ENCODE measurements around the gene SHISAL1. TPM values are rescaled to one million over a fixed set of nuclear protein-coding genes. Genes with fewer than 3 reads are reported as not detected.

Gene SHISAL1
- total RNA-seq, 1 donor from 2014 or later = 6.5 TPM

DNA sequence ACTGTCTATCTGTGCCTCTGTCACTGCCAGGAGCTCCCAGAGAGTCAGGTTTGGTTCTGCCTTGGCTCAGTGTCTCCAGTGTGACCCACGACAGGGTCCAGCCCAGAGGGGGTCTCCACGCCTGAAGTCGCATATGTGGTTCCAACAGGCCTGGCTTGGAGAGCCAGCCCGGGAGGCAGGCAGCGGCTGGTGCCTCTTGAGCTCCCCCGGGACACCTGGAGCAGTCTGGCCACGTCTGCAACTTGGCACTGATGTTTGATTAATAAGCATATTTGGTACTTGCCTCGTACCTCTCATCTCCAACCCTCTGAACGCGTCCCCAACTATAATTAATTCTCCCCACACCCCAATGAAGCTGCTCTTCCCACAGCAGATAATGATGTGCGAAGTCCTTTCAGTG lies 31.7 kb upstream of the SHISAL1 start:
- peaks cover 6% of the 10 kb centered on the region for H3K36me3 Mint-ChIP-seq (ENCODE audit: low read depth, unreplicated experiment)
- TF ChIP-seq, protein P1, sequence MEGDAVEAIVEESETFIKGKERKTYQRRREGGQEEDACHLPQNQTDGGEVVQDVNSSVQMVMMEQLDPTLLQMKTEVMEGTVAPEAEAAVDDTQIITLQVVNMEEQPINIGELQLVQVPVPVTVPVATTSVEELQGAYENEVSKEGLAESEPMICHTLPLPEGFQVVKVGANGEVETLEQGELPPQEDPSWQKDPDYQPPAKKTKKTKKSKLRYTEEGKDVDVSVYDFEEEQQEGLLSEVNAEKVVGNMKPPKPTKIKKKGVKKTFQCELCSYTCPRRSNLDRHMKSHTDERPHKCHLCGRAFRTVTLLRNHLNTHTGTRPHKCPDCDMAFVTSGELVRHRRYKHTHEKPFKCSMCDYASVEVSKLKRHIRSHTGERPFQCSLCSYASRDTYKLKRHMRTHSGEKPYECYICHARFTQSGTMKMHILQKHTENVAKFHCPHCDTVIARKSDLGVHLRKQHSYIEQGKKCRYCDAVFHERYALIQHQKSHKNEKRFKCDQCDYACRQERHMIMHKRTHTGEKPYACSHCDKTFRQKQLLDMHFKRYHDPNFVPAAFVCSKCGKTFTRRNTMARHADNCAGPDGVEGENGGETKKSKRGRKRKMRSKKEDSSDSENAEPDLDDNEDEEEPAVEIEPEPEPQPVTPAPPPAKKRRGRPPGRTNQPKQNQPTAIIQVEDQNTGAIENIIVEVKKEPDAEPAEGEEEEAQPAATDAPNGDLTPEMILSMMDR (IDR thresholded peaks at IDR 0.05; ENCODE audit: unreplicated experiment) = no peak
- H3K4me3 Mint-ChIP-seq (ENCODE audit: unreplicated experiment) = no peak overlapping the region
- H3K4me1 Mint-ChIP-seq (ENCODE audit: unreplicated experiment) = no peaks in the 10 kb centered on the region
- DNase-seq (ENCODE audit: low spot score) = no peak
- peaks cover 4% of the 10 kb centered on the region for H3K27me3 Mint-ChIP-seq (ENCODE audit: unreplicated experiment)
- H3K27ac Mint-ChIP-seq (ENCODE audit: unreplicated experiment) = no peak overlapping the region
- H3K9me3 Mint-ChIP-seq (ENCODE audit: unreplicated experiment) = no peaks in the 10 kb centered on the region

DNA sequence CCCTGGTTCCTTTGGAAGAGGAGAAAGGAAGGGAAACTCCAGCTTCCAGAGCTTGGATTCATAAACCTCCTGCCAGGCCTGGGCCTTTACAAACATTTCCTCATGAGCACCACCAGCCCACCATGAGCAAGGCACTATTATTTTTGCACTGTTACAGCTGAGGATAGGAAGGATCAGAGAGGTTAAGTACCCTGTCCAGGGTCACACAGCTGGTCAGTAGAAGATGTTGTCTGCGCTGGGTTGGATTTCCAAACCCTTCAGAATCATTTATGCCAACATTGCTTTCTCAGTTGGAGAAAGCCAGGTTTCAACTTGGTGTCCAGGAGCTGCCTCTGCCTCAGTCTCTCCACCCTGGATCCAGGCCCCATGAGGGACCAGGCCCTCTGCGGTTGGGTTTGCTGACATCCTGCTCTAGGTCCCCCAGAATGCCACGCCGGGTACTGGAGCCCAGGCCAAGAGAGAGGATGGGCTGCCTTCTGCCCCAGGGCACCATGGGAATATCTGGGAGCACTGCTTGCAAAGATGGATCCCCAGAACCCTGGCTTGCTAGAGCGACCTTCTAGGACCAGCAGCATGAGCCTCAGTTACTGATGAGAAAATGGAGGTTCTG lies 29.7 kb upstream of the SHISAL1 start:
- H3K27ac Mint-ChIP-seq (ENCODE audit: unreplicated experiment) = no peak overlapping the region
- peaks cover 4% of the 10 kb centered on the region for H3K27me3 Mint-ChIP-seq (ENCODE audit: unreplicated experiment)
- H3K36me3 Mint-ChIP-seq (ENCODE audit: low read depth, unreplicated experiment) = peaks cover 6% of the 10 kb centered on the region
- TF ChIP-seq, protein P1 (IDR thresholded peaks at IDR 0.05; ENCODE audit: unreplicated experiment) = no peak
- H3K4me3 Mint-ChIP-seq (ENCODE audit: unreplicated experiment) = no peak overlapping the region
- H3K4me1 Mint-ChIP-seq (ENCODE audit: unreplicated experiment) = no peaks in the 10 kb centered on the region
- no peaks in the 10 kb centered on the region for H3K9me3 Mint-ChIP-seq (ENCODE audit: unreplicated experiment)
- DNase-seq (ENCODE audit: low spot score) = no peak

DNA sequence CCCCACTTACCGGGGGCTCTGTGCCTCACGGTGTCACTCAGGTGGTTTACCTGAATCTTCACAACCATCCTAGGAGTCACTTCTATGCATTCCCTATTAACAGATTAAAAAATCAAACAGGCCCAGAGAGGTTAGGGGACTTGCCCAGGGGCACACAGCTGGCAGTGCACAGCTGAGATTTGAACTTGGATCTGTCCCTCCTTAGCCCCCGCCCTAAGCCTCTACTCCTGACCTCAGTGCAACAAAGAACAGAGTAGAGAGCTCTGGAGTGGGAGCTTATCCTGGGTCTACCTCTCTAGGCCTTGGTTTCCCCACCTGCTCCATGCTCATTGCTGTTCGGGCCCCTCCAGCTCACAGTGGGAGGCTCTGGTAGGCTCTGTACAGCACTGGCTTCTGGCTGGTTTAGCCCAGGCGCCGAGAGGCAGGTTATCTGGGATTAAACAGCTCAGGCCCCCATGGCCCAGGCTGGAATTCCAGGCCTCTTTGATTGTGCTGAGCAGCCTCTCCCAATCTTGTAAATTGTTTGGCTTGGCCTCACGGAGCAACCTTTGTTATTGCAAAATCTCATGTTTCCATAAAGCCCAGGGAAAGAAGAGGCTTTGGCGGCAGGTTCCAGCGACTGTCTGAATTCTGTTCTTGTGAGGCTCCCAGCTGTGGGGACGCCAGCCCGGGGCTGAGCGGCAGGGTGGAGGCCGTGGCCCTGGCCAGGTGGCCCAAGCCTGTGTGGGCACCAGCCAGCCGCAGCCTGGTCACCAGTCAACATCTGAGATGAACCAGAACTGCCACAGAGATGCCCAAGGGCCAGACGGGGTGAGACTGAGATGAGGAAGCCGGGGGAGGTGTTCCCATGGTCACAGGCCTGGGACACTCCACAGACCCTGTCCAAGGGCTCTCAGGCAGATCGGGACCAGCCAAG lies 28.9 kb upstream of the SHISAL1 start:
- H3K4me3 Mint-ChIP-seq (ENCODE audit: unreplicated experiment) = no peak overlapping the region
- H3K27me3 Mint-ChIP-seq (ENCODE audit: unreplicated experiment) = peaks cover 4% of the 10 kb centered on the region
- TF ChIP-seq, protein P1 (IDR thresholded peaks at IDR 0.05; ENCODE audit: unreplicated experiment) = no peak
- no peaks in the 10 kb centered on the region for H3K9me3 Mint-ChIP-seq (ENCODE audit: unreplicated experiment)
- peaks cover 6% of the 10 kb centered on the region for H3K36me3 Mint-ChIP-seq (ENCODE audit: low read depth, unreplicated experiment)
- DNase-seq (ENCODE audit: low spot score) = no peak
- H3K27ac Mint-ChIP-seq (ENCODE audit: unreplicated experiment) = no peak overlapping the region
- no peaks in the 10 kb centered on the region for H3K4me1 Mint-ChIP-seq (ENCODE audit: unreplicated experiment)

DNA sequence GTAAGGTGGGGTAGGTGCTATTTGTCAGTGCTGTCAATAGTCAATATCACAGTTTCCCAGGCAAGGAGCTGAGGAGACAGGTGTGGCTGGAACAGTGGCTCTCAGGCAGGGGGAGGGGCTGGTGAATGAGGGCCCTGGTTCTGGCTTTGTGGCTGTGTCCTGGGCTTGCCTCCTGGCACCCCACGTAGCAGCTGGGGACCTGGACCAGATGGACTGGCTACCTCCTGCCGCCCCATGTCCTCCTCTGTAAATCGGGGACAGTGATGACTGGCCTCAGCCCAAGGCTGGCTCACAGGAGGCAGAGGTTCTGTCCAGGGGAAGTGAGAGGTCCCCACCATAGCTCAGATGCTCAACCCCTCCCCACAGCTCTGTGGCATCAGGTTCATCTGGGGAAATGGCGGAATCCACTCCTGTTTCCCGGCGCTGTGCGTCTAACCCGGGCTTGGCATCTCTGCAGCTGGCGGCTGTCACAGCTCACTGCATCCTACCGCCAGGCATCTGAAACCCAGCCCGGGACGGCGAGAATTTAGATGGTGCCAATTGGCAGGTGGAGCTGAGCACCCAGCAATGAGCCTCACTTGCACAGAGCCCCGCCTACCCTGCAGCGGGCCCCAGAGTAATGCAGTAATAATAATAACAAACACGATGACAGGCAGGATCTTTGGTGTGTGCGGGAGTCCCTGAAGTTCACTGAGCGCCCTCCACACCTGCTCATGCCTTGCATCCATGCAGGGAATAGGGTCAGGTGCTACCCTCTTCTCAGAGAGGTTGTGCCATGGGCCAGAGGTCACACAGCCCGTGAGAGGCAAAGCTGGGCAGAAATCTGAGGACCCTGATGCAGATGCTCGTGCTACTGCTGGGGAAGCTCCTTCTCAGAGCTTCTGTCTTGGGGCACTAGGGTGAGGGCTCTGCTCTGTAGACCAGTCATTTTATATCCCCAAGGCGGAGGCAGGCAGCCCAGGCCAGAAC lies 27.8 kb upstream of the SHISAL1 start:
- Mint-ChIP-seq H3K27ac (ENCODE audit: unreplicated experiment) (no peak overlapping the region), H3K4me3 (ENCODE audit: unreplicated experiment) (no peak overlapping the region), H3K4me1 (ENCODE audit: unreplicated experiment) (no peaks in the 10 kb centered on the region), H3K27me3 (ENCODE audit: unreplicated experiment) (peaks cover 4% of the 10 kb centered on the region), H3K36me3 (ENCODE audit: low read depth, unreplicated experiment) (peaks cover 6% of the 10 kb centered on the region), H3K9me3 (ENCODE audit: unreplicated experiment) (no peaks in the 10 kb centered on the region)
- TF ChIP-seq, protein P1 (IDR thresholded peaks at IDR 0.05; ENCODE audit: unreplicated experiment) = no peak
- no peak for DNase-seq (ENCODE audit: low spot score)

All from endothelial cell (in vitro differentiated cells).